ENCODE measurements around the gene LAMC1. TPM values are rescaled to one million over a fixed set of nuclear protein-coding genes. Genes with fewer than 3 reads are reported as not detected.

LAMC1 gene
- total RNA-seq, 4 donors from 2014 or later, result 26.3 to 275 (median 60.0) TPM

DNA sequence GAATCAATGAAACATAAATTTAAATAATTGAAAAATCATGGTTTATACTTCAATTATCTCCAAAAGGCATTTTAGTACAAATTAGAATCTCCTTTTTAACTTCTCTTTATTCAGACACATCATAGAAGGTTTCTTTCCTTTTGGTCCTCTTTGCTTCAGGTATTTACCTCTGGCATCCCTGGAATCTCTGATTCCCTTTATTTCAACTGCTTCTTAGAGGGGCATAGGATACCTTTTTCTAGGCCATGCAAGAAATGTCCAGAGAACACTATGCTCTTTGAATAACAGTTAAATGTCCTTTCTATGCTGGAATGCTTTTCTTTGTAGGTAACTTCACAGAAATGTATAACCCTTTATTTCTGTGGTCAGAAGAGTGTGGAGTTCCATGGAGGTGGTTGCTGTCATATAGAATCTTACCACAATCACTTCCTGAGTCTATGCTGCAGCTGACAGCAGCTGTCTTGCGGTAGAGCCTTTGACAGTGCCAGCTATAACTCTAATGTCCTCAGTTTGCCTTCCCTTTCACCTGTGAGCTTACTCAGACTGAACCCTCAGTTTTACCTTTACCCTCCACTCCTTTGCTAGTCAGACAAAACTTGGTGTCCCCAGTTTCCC lies 171.4 kb downstream of the LAMC1 start:
- no peak overlapping the region for H3K4me3 ChIP-seq
- H3K36me3 ChIP-seq, result no peaks in the 10 kb centered on the region
- WGBS, 2 donors, result 55 to 94% methylated on average over 1 of the region's 1 CpG
- H3K27ac ChIP-seq, result peak overlapping the region in 1 of 4 donors; percentile 6
- DNase-seq, result no peak
- no peak for TF ChIP-seq POLR2A (IDR thresholded peaks at IDR 0.05)
- TF ChIP-seq, protein P1, sequence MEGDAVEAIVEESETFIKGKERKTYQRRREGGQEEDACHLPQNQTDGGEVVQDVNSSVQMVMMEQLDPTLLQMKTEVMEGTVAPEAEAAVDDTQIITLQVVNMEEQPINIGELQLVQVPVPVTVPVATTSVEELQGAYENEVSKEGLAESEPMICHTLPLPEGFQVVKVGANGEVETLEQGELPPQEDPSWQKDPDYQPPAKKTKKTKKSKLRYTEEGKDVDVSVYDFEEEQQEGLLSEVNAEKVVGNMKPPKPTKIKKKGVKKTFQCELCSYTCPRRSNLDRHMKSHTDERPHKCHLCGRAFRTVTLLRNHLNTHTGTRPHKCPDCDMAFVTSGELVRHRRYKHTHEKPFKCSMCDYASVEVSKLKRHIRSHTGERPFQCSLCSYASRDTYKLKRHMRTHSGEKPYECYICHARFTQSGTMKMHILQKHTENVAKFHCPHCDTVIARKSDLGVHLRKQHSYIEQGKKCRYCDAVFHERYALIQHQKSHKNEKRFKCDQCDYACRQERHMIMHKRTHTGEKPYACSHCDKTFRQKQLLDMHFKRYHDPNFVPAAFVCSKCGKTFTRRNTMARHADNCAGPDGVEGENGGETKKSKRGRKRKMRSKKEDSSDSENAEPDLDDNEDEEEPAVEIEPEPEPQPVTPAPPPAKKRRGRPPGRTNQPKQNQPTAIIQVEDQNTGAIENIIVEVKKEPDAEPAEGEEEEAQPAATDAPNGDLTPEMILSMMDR (IDR thresholded peaks at IDR 0.05), result no peak
- H3K4me1 ChIP-seq, result peaks cover 0 to 15% (median 9%) of the 10 kb centered on the region in 3 donors
- H3K9me3 ChIP-seq, result no peaks in the 10 kb centered on the region
- intact Hi-C loops (cut with DNase I), result no loop called here
- H3K27me3 ChIP-seq, result no peaks in the 10 kb centered on the region

DNA sequence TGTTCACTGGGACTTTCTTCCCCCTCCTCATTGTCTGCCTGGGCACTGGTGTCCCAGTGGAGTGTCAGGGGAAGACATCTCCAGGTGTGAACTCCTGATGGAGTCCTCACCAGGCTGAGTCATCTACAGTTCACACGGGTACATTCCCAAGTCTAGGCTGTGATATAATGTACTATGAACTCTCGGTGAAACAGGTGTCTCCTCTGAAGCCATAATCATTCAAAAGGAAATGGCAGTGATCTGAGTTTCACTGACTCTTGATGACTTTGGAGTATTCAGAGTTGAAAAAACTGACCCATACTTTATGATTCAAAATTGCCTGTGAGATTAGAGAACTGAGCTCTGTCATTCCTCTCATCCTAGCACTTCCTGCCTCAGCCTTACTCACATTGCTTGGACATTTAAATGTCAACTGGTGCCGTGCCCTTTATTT lies 171.9 kb downstream of the LAMC1 start:
- TF ChIP-seq, protein P1 (IDR thresholded peaks at IDR 0.05), result no peak
- no peak for TF ChIP-seq POLR2A (IDR thresholded peaks at IDR 0.05)
- intact Hi-C loops (cut with DNase I), result no loop called here
- no peak for DNase-seq
- H3K36me3 ChIP-seq, result no peaks in the 10 kb centered on the region
- H3K27ac ChIP-seq, result peak overlapping the region in 1 of 4 donors; percentile 6
- WGBS, 2 donors, result 21 to 48% methylated on average over 3 of the region's 3 CpGs
- H3K27me3 ChIP-seq, result no peaks in the 10 kb centered on the region
- H3K4me1 ChIP-seq, result peaks cover 0 to 21% (median 9%) of the 10 kb centered on the region in 3 donors
- H3K9me3 ChIP-seq, result no peaks in the 10 kb centered on the region
- no peak overlapping the region for H3K4me3 ChIP-seq

Small RNAs within 50 kb of the gene (small RNA-seq; reads per million reads assigned to genes)
- gene RNU6-41P, result 0 reads per million in 4 donors

Other genes starting within 250 kb of the LAMC1 start
- 10 to 100 TPM in 3 of 4 donors, 1 to 10 TPM in 1; 7.8 to 16.2 (median 12.6) TPM for gene NPL, start 233.6 kb upstream of the LAMC1 start, total RNA-seq
- gene DHX9, start 184.1 kb upstream of the LAMC1 start, total RNA-seq, result 100 to 1,000 TPM in 1 of 4 donors, 10 to 100 TPM in 3; 50.5 to 110 (median 81.2) TPM
- gene SHCBP1L, start 70.3 kb upstream of the LAMC1 start, total RNA-seq, result under 1 TPM in 1 of 4 donors, not detected in 3; 0.40 TPM
- 10 to 100 TPM in 3 of 4 donors, 1 to 10 TPM in 1; 9.4 to 17.4 (median 15.9) TPM for gene LAMC2, start 162.8 kb downstream of the LAMC1 start, total RNA-seq